Prostate gland (tissue), 2 donors: ENCODE measurements around the gene LRGUK.

Experiments
- POLR2A ChIP-seq: fragments of 450-650 bp; IDR thresholded peaks from one replicate; pipeline ENCODE4 v1.6.1; 2016; ENCODE audit warnings: antibody characterized with exemption, mild to moderate bottlenecking
- TF ChIP-seq, protein P1 (sequence below), 4 experiments: fragments of 200-600 bp in 2 of 4; fragments of 450-650 bp in 2 of 4; sonication (generic) in 2 of 4; IDR thresholded peaks; 1 replicate in 3 of 4; 2 replicates in 1 of 4; pipeline ENCODE4 v1.5.1; 2016 to 2019; ENCODE audit warnings: antibody characterized with exemption in 4 of 4, mild to moderate bottlenecking in 2 of 4, moderate library complexity in 2 of 4

DNA sequence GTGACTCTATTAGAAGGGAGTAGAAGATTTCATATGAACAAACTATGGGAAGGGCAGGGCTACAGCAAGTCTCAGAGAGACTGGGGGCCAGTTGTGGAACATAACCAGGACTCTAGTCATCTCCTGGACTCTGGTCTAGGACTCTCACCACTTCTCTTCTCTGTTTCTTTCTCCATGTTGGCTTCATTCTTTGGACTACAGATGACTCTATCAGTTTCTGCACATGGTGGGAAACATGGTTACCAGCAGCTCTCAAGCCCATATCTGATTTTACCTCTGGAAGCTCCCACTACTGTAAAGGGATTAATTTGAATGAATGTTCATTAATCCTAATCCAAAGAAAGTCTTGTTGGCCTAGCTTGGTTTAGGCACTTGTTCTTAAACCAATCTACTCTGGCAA lies 84.7 kb downstream of the LRGUK start:
- TF ChIP-seq, protein P1, sequence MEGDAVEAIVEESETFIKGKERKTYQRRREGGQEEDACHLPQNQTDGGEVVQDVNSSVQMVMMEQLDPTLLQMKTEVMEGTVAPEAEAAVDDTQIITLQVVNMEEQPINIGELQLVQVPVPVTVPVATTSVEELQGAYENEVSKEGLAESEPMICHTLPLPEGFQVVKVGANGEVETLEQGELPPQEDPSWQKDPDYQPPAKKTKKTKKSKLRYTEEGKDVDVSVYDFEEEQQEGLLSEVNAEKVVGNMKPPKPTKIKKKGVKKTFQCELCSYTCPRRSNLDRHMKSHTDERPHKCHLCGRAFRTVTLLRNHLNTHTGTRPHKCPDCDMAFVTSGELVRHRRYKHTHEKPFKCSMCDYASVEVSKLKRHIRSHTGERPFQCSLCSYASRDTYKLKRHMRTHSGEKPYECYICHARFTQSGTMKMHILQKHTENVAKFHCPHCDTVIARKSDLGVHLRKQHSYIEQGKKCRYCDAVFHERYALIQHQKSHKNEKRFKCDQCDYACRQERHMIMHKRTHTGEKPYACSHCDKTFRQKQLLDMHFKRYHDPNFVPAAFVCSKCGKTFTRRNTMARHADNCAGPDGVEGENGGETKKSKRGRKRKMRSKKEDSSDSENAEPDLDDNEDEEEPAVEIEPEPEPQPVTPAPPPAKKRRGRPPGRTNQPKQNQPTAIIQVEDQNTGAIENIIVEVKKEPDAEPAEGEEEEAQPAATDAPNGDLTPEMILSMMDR (IDR thresholded peaks at IDR 0.05), result no peak
- no peak for TF ChIP-seq POLR2A
